D721Med (cell line): ENCODE measurements around the gene ZDHHC20.

Source experiments
- DNase-seq: peaks from one replicate; pipeline ENCODE4 v3.0.0; 2011; ENCODE audit warnings: low spot score; ENCODE audit not compliant: insufficient read length
- FAIRE-seq: peaks from 2 replicates; lab custom pipeline; 2011; peaks lifted over from hg19 to GRCh38; lab: Jason Lieb, UNC
- TF ChIP-seq, protein P1 (sequence below): IDR thresholded peaks from 2 replicates; pipeline ENCODE4 v1.5.1; 2012; ENCODE audit warnings: mild to moderate bottlenecking, control low read depth; ENCODE audit not compliant: insufficient read depth; ENCODE audit errors: missing control alignments

ZDHHC20 gene

DNA sequence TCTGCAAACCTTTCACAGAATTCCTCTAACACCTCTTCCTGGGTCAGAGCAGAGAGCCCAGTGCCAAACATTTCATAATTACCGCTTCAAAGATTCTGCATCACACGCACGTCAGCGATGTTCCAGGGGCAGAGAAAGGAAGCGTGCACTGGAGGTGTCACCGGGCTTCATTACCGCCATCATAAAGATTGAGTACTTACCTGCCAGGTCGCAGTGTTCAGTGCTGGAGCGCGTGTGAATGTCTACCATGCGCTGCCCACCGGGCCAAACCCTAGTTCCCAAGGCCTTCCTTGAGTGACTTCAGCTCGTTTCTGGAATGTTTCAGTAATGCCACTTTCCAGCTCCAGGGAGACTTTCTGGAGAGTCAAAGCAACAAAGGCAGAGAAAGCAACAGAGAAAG is 104.4 kb downstream of the ZDHHC20 start:
- TF ChIP-seq, protein P1, sequence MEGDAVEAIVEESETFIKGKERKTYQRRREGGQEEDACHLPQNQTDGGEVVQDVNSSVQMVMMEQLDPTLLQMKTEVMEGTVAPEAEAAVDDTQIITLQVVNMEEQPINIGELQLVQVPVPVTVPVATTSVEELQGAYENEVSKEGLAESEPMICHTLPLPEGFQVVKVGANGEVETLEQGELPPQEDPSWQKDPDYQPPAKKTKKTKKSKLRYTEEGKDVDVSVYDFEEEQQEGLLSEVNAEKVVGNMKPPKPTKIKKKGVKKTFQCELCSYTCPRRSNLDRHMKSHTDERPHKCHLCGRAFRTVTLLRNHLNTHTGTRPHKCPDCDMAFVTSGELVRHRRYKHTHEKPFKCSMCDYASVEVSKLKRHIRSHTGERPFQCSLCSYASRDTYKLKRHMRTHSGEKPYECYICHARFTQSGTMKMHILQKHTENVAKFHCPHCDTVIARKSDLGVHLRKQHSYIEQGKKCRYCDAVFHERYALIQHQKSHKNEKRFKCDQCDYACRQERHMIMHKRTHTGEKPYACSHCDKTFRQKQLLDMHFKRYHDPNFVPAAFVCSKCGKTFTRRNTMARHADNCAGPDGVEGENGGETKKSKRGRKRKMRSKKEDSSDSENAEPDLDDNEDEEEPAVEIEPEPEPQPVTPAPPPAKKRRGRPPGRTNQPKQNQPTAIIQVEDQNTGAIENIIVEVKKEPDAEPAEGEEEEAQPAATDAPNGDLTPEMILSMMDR = no peak
- DNase-seq (no peak), FAIRE-seq (no peak)

DNA sequence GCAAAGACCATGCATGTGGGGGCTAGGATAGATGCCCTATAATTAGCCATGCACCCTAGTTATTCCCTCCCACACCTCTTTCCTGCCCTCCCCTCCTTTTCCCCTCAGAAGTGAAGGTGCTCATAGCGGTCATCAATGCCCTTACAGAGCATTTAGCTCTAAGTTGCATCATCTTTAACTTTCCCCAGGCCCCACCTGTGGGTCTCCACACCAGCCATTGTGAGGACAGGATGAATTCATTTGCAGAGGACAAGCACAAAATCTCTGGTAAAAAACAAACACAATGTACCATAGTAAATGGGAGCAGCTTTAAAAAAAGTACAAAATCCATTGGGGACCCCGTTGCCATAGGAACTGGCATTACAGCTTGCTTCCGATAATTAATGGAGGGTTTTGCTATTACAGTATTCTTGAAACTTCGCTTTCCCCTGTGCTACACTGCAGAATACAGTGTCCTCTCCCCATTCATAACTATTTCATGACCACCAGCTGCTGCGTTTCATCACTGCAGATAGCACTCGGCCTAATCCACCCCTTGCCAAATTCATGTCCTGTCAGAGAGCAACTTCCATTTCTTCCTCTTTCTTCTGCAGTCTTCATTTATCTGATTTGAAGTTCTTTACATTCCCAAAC is 110.5 kb downstream of the ZDHHC20 start:
- DNase-seq (no peak), FAIRE-seq (no peak)
- TF ChIP-seq, protein P1 = no peak

DNA sequence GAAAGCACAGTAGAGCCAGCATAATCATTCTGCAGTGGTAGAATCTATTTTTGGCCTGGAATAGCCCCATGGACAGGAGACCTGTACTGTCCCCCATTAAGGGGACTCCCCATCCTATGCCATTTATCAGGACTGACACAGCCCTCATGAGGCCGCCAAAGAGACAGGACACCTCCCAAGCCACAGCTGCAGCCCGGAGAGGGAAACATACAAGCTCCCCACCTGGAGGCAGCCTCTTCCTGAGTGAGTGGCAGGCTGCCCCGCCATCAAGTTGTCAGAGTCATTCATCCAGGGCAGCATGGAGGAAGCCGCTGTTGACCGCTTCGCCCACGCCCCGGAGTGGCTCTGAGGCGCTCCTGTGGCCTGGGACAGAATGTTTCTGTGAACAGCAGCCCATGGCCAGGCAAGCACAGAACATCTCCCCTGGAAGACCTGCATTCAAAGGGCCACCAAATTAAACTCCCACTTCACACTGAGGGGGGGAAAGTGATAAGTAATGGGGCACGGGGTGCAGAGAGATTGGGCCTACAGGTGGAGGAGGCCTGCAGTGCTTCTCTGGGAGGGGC is 111.3 kb downstream of the ZDHHC20 start:
- DNase-seq (no peak), FAIRE-seq (no peak)
- TF ChIP-seq, protein P1 = no peak

DNA sequence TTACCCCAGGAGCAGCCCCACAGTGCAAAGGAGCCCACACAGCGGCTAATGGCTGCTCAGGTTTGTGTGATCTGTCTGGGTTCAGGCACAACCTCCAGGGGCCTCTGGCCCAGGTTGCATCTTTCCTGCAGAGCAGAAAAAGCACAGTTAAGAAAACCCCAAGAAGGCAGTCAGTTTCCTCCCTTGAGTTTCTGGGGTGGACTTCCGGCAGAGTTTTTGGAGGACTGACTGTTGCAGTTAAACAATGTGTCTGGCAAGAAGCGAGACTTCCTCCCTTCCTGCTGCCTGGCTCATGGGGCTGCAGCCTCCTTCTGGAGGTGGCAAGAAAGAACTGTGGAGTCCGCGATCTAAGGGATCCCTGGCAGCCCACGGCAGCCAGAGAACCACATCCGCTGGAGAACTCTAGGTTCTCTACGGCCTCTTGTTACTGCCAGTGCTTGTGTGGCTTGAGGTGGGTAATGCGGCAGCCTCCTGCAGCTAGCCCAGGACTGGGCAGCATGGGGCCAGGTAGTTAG is 114.4 kb downstream of the ZDHHC20 start:
- FAIRE-seq (no peak), DNase-seq (no peak)
- TF ChIP-seq, protein P1 = no peak

DNA sequence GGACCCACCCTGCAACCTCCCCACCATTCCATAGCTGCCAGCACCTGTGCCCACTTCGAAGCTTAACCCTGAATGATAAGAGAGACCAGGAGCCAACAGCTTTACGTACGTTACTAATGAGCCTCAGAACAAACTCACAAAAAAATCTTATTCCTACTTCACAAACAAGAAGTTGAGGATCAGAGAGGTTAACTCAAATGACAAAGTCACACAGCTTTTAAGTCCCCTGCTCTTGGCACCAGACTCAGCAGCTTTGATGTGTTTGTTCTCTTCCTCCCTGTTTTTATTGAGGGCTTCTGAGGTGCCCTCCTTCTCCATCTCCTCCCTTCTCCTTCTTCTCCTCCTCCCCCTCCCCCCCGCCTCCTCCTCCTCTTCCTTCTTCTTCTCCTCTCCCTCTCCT is 115.4 kb downstream of the ZDHHC20 start:
- FAIRE-seq (no peak), DNase-seq (no peak)

DNA sequence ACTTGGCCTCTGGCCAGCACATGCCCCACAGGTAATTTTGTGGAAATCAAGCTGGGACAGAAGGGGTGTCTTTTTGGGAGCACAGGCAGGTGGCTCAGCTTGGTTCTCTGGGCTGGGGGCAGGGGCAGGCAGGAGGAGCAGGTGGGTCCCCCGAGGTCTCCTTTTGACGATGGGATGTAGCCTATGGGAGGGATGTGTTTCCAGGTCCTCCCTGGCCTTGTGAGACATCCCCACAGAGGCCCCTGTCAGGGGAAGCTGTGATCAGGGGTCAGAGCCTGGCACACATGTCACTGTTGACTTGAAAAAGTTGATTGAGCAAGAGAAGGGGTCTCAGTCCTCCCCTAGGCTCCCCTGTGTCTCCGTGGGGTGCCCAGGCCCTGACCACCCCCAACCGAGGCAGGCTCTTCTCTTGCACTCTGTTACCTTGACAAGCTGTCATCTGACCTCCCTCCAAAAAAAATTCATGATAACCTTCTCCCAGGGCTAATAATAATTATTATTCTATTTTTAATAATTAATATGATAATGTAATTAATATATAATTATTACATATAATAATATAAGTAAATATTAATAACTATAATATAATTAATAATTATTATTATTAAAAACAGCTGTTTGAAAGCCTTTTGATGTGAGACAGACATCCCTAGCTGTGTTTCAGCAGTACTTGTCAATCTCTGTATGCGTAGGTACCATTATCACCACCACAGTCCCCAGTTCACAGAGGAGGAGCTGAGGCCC is 116.2 kb downstream of the ZDHHC20 start:
- FAIRE-seq (no peak), DNase-seq (no peak)
- TF ChIP-seq, protein P1 = no peak

More for the DNA sequence above, 115.4 kb downstream of the ZDHHC20 start:
- TF ChIP-seq, protein P1 = no peak
